Neural crest cell (in vitro differentiated cells): ENCODE data around the gene STRIP2. TPM values are rescaled to one million over a fixed set of nuclear protein-coding genes. Genes with fewer than 3 reads are reported as not detected.
A peak's percentile ranks its signal among the peaks of the same experiment; 100 is the strongest.

ENCODE experiments used
- DNase-seq: peaks from one replicate; pipeline ENCODE4 v3.0.0; 2021; ENCODE audit warnings: low read depth, mixed read lengths, low spot score
- H3K27ac Mint-ChIP-seq: one replicate; pipeline ENCODE4 v1.8.0; 2021; ENCODE audit warnings: mild to moderate bottlenecking, mixed read lengths; ENCODE audit not compliant: unreplicated experiment
- H3K27me3 Mint-ChIP-seq: 2 replicates; pipeline ENCODE4 v1.8.0; 2021; ENCODE audit warnings: low read depth, mild to moderate bottlenecking, mixed read lengths
- H3K36me3 Mint-ChIP-seq: 2 replicates; pipeline ENCODE4 v1.8.0; 2021; ENCODE audit warnings: low read depth, mild to moderate bottlenecking, mixed read lengths
- H3K4me1 Mint-ChIP-seq: 2 replicates; pipeline ENCODE4 v1.8.0; 2021; ENCODE audit warnings: mixed read lengths
- H3K4me3 Mint-ChIP-seq: one replicate; pipeline ENCODE4 v1.8.0; 2021; ENCODE audit warnings: mild to moderate bottlenecking, mixed read lengths
- H3K9me3 Mint-ChIP-seq: 2 replicates; pipeline ENCODE4 v1.8.0; 2021; ENCODE audit warnings: mixed read lengths
- total RNA-seq: library from RNA; stranded (reverse); gene quantifications from 2 replicates; pipeline ENCODE4 v1.2.1, GENCODE V29; 2021
- TF ChIP-seq, protein P1 (sequence below): fragments of 200-600 bp; sonication (generic); conservative IDR thresholded peaks from 2 replicates; pipeline ENCODE4 v1.5.0; 2021; ENCODE audit warnings: antibody characterized with exemption, mild to moderate bottlenecking

The STRIP2 gene
- total RNA-seq, 1 donor from 2014 or later = 11.6 TPM

DNA sequence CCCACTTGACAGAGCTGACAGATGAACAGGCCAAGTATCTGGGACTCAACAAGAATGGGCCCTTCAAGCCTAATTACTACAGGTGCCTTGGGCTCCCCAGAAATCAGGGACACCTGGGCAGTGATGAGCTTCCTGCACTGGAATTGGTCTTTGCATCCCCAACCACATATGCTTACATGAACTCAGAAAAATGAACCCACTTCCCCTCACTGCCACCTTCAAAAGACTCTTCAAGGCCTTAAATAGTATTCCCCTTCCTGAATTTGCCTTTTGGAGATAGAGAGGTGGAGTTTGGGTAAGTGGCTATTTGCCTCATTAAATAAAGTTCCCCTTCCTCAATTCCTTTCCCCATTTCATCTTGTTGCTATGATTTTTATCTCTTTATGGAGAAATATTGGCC is 7.8 kb upstream of the STRIP2 start:
- peaks cover 14% of the 10 kb centered on the region for H3K36me3 Mint-ChIP-seq
- TF ChIP-seq, protein P1, sequence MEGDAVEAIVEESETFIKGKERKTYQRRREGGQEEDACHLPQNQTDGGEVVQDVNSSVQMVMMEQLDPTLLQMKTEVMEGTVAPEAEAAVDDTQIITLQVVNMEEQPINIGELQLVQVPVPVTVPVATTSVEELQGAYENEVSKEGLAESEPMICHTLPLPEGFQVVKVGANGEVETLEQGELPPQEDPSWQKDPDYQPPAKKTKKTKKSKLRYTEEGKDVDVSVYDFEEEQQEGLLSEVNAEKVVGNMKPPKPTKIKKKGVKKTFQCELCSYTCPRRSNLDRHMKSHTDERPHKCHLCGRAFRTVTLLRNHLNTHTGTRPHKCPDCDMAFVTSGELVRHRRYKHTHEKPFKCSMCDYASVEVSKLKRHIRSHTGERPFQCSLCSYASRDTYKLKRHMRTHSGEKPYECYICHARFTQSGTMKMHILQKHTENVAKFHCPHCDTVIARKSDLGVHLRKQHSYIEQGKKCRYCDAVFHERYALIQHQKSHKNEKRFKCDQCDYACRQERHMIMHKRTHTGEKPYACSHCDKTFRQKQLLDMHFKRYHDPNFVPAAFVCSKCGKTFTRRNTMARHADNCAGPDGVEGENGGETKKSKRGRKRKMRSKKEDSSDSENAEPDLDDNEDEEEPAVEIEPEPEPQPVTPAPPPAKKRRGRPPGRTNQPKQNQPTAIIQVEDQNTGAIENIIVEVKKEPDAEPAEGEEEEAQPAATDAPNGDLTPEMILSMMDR = no peak
- no peaks in the 10 kb centered on the region for H3K4me1 Mint-ChIP-seq
- DNase-seq = no peak
- no peak overlapping the region for H3K27ac Mint-ChIP-seq
- H3K4me3 Mint-ChIP-seq = no peak overlapping the region
- peaks cover 3% of the 10 kb centered on the region for H3K27me3 Mint-ChIP-seq
- H3K9me3 Mint-ChIP-seq = no peaks in the 10 kb centered on the region

GRCh38 chr7:129427526-129428045 is 6.6 kb upstream of the STRIP2 start:
- Mint-ChIP-seq H3K4me3 (no peak overlapping the region), H3K4me1 (peaks cover under 1% of the 10 kb centered on the region), H3K27me3 (peaks cover 4% of the 10 kb centered on the region), H3K9me3 (no peaks in the 10 kb centered on the region), H3K36me3 (peaks cover 14% of the 10 kb centered on the region), H3K27ac (no peak overlapping the region)
- TF ChIP-seq, protein P1 = no peak
- no peak for DNase-seq

GRCh38 chr7:129431911-129432643 is 2.2 kb upstream of the STRIP2 start:
- peaks cover 3% of the 10 kb centered on the region for H3K36me3 Mint-ChIP-seq
- H3K4me1 Mint-ChIP-seq = peaks cover 24% of the 10 kb centered on the region
- H3K4me3 Mint-ChIP-seq = peak overlapping the region; percentile 28
- TF ChIP-seq, protein P1 = no peak
- H3K9me3 Mint-ChIP-seq = no peaks in the 10 kb centered on the region
- peaks cover 27% of the 10 kb centered on the region for H3K27me3 Mint-ChIP-seq
- DNase-seq = no peak
- no peak overlapping the region for H3K27ac Mint-ChIP-seq

- TF ChIP-seq, protein P1 = no peak
- H3K27me3 Mint-ChIP-seq = peaks cover 27% of the 10 kb centered on the region
- H3K36me3 Mint-ChIP-seq = no peaks in the 10 kb centered on the region
- H3K9me3 Mint-ChIP-seq = no peaks in the 10 kb centered on the region
- peaks cover 24% of the 10 kb centered on the region for H3K4me1 Mint-ChIP-seq
- H3K27ac Mint-ChIP-seq = peak overlapping the region; percentile 55
- H3K4me3 Mint-ChIP-seq = peak overlapping the region; percentile 89
- no peak for DNase-seq
Observed at GRCh38 chr7:129434675-129435318, 565 bp downstream of the STRIP2 start.

GRCh38 chr7:129435414-129435829 is 1.2 kb downstream of the STRIP2 start:
- H3K27ac Mint-ChIP-seq = no peak overlapping the region

More at GRCh38 chr7:129435414-129435829, 1.2 kb downstream of the STRIP2 start:
- H3K9me3 Mint-ChIP-seq = no peaks in the 10 kb centered on the region
- DNase-seq = no peak
- H3K4me1 Mint-ChIP-seq = peaks cover 29% of the 10 kb centered on the region
- TF ChIP-seq, protein P1 = no peak
- peaks cover 2% of the 10 kb centered on the region for H3K36me3 Mint-ChIP-seq
- H3K27me3 Mint-ChIP-seq = peaks cover 24% of the 10 kb centered on the region
- peak overlapping the region; percentile 89 for H3K4me3 Mint-ChIP-seq
